SIG-M5 treated with dmso at 0.1 percent for 504 hours (cell line): Measurements from ENCODE around the gene TYSND1.
"Not testable (repeated sequence)": the region's sequence is repeated elsewhere in the genome, so short reads cannot be mapped to it uniquely, and the experiment has no call there.

Source experiments
- DNase-seq: peaks from one replicate; lab custom pipeline; 2025; ENCODE audit not compliant: unreplicated experiment; lab: John Stamatoyannopoulos, UW

The TYSND1 gene

DNA sequence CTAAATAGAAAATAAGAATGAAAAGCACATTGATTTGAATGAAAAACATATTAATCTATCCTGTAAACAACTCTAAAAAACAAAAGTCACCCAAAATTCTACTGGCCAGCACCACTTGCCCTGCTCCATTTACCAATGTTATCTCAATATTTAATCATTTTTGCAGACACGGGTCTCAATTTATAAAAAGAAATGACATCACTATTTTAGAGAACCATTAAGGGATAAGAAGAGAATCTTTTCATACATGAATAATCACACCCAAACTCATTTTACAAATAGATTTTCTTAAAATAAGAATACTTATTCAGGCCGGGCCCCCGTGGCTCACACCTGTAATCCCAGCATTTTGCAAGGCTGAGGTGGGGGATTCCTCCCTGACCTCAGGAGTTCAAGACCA lies 19.9 kb upstream of the TYSND1 start:
- no peak for DNase-seq

DNA sequence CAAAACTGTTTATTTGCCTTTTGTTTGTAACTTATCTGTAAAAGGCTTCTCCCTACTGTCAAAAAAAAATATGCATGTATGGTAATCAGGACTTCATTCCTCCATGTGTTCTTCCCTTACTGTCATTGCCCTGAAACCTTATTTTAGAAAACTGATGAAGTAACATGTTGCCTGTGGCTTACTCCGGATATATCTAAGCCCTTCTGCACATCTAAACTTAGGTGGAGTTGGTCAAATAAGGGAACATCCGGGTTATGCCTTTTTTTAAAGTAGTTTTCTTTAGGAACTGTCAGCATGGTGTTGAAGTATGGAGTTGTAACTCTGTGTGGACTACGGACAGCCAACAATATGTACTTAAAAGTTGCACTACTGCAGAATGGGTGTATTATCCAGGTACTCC lies 17.7 kb upstream of the TYSND1 start:
- DNase-seq, result peak; percentile 90

DNA sequence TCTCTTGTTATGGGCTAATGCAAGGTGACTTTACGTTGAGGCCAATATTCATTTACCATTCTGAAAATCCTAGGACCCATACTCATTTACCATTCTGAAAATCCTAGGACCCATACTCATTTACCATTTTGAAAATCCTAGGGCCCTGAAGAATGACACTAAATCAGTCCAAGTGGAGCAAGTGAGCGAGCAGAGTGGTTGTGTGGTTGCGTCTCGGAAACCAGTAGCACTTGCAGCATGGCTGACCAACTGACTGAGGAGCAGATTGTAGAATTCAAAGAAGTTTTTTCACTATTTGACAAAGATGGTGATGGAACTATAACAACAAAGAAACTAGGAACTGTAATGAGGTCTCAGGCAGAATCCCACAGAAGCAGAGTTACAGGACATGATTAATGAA lies 16.9 kb upstream of the TYSND1 start:
- DNase-seq, result no peak

DNA sequence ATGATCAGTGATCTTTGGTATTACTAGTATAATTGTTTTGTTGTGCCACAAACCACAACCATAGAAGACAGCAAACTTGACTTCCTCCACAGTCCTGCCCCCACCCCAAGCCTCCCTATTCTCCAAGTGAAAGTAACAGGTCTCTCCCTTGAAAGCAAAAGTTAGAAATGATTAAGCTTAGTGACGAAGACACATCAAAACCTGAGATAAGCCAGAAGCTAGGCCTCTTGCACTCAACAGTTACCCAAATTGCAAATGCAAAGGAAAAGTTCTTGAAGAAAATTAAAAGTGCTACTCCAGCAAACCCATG lies 16.3 kb upstream of the TYSND1 start:
- DNase-seq, result no peak

DNA sequence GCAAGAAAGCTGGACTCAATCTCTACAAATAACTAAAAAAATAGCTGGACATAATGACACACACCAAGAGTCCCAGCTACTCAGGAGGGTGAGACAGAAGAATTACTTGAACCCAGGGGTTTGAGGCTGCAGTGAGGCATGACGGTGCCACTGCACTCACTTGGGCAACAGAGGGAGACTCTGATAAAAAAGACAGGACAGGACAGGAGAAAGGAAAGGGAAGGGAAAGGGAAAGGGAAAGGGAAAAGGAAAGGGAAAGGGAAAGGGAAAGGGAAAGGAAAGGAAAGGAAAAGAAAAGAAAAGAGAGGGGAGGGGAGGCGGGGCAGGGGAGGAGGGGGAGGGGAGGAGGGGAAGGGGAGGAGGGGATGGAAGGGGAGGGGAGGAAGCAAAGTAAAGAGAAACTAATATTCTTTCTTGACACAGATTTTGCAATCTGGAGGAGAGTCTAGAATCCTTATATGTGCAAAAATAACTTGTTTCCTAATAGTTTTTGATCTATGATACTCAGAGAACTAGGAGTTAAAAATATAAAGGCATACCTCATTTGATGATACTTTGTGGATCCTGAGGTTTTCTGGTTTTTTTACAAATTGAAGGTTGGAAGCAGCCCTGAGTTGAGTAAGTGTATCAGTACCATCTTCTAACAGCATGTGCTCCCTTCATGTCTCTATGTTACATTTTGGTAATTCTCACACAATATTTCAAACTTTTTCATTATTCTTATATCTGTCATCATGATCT lies 15.8 kb upstream of the TYSND1 start:
- peak; percentile 49 for DNase-seq

DNA sequence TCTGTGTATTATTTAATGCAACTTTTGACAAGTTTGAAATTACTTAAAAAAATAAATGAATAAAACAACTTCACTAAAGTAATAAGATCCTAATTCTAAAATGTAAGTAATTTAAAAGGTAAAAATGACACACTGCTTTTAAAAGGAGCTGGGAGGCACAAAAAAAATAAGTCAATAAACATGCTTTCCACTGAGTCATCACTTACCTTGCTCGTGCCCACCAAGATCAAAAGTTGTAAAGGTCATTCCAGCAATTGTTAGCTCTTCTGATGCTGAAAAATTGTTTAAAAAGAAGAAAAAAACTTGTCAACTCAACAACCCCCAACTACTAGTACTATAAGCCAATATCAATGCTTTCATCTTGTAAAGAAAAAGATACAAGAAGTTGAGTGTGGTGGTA lies 14.3 kb upstream of the TYSND1 start:
- DNase-seq, result no peak

DNA sequence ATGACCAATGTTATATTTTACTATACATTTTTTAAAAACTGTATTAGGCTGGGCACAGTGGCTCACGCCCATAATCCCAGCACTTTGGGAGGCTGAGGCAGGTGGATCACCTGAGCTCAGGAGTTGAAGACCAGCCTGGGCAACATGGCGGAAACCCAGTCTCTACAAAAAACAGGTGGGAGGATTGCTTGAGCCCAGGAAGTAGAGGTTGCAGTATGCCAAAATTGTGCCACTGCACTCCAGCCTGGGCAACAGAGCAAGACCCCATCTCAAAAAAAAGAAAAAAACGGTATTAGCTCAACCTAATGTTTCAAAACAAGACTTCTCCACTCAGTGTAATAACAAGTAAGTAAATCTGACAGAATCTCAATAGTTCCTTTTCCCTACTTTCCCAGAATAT lies 12.9 kb upstream of the TYSND1 start:
- DNase-seq, result not testable (repeated sequence)

DNA sequence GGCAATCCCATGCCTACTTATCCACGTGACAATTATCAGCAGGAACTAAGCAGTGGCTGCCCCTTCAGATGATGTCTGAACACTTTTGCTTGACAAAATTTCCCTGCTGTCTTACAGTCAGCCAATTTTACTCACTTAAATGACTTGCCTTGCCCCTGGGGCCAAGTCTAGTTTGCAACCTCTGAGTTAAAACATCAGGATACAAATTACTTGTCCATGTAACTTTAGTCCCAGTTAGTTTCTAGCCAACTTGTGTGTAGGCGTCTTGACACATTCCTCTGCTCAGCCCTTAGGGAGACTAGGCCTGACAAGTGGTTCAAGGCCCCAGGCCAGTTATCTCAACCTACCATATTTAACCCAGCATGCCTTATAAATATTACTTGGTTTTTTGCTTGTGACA lies 11.6 kb upstream of the TYSND1 start:
- DNase-seq, result no peak

DNA sequence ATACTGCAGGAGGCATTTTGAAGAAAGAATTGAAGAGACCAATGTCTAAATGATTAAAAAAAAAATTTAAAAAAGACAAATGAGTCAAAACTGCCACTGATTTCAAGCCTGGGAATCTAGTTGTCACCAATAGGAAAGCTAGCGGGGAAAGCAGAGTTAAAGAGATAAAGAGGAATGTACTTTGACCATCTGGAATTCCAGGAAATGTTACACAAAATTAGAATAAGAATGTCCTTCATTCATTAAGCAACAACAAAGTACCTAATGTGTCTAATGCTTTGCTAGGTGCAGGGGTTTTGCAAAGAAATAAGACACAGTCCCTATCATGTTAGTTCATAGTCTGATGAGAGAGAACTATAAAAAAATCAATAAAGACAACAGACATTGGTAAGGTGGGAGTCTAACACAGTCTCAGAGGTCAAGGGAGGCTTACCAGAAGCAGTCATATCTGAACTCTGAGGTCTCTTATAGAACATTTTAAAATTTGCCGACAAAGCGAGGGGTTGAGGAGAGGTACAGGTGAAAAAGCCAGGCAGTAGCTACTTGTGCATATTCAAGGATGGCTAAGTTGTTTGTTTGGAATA lies 8.8 kb upstream of the TYSND1 start:
- DNase-seq, result no peak

DNA sequence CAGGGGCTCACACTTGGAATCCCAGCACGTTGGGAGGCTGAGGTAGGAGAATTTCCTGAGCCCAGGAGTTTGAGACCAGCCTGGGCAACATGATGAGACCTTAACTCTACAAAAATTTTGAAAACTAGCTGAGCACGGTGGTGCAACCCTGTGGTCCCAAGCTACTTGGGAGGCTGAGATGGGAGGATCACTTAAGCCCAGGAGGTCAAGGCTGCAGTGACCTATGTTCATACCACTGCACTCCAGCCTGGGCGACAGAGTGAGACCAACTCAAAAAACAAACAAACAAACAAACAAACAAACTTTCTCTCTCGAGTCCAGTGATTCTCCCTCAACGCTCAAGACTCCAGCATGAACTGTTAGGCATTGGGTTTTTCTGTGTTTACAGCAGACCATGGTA lies 2.0 kb upstream of the TYSND1 start:
- no peak for DNase-seq

DNA sequence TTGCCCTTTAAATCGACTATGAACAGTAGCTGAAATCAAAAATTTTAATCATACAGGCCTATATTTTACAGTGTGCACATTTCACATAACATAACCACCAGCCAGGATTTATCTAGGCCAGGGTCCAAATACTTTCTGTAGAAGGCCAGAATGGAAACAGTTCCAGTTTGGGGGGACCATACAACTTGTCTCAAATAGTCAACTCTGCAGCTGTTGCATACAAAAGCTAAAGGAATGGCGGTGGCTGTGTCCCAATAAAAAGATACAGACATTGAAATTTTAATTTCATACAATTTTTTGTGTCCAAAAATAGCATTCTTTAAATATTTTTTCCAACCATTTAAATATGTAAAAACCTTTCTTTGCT lies 742 bp upstream of the TYSND1 start:
- DNase-seq, result no peak

DNA sequence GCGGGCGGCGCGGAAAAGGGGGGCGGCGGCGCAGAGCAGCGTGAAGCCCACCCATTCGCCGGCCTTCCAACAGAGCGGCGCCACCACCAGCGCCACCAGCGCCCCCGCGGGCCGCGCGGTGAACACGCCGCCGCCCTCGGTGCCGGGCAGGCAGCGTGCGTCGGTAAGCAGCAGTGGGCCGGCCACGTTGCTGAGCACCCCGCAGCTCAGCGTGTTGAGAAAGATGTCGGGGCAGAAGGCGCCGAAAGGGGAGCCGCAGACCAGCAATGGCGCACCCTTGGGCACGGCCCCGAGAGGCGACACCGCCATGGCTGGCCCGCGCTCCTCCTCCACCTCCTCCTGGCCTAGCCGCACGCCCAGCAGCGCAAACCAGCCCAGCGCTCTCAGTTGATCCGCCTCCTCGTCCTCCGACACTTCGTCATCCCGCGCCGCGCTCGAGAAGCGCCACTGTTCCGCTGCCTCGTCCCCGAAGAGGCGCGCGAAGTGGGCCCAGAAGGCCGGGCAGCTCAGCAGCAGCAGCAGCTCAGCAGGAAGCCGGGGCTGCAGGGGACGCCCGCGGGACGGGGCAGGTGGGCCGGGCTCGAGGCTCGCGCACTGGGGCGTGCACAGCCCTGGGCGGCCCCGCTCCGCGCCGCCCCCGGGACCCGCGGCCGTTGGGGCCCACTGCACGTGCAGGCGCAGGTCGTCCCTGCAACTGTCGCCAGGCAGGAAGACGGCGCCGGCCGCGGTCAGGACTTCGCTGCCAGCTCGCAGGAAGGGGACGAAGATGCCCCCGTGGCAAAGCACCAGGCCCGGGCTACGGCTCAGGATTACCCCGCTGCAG lies 623 bp downstream of the TYSND1 start:
- peak; percentile 49 for DNase-seq

DNA sequence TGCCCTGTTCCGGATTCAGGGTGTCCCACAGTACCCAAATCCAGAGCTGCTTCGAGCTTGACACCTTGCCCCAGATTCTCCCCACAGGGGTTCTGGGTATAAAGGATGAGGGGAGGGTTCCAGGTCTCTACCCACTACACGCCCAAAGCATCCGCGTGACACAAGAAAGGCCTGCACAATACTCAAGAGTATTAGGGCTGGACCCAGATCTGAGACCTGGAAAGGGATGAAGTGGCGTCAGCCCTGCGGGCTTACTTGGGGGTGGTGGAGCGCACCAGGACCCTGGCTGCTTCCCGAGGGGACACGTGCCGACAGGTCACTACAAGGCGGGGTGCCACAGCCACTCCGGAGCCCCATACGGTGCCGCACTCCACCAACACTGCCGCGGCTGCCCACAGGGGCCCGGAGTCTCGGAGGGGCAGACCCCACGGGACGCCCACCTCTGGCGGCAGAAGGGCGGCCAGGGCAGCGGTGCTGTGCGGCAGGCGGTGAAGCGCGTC lies 1.3 kb downstream of the TYSND1 start:
- DNase-seq, result no peak

DNA sequence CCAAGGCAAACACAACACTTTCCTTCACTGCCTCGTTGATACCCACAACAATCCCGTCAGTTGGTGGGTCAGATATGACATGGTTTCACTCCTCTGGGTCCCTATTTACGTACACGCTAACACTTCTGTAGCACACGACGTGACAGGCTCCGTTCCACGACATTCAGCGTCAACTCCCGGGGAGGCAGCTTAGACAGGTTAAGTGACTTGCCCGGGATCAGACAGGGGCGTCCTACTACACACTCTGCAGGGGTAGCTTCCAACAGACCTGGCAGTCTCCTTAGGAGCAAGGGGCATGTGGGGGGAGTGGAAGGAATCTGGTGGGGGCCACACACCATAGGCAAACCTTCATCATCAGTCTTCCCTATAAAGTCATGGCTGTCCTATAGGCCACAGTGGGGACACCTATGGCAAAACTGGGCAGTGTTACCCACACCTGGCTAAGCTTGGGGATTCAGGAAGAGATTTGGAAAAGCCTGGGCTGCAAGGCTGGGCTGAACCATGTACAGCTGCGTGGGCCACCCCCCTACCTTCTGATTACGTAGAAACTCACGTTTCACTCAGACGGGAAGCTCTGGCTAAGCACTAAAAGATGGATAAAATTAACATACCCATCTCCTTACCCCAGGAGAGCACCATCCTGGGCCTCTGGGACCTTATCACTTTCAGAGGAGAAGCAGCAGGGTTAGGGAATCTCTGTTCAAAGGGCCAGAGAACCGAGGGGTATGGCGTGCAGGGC lies 2.0 kb downstream of the TYSND1 start:
- no peak for DNase-seq

DNA sequence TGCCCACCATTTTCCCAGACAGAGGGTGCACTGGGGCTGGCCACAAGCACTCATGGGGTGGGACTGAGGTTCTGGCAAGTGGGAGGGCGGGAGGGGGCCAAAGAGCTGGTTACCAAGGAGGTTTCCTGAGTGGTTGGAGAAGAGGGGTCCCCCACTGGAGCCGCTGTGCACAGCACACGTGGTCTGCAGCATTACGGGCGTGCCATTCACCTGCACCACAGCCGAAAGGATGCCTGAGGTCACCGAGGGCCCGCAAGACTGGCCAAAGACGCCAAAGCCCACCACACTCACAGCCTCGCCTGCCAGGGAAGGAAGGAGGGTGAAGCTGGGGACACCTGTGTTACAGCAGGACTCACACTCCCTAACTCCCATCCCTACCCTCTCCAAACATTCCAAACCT lies 3.9 kb downstream of the TYSND1 start:
- no peak for DNase-seq

DNA sequence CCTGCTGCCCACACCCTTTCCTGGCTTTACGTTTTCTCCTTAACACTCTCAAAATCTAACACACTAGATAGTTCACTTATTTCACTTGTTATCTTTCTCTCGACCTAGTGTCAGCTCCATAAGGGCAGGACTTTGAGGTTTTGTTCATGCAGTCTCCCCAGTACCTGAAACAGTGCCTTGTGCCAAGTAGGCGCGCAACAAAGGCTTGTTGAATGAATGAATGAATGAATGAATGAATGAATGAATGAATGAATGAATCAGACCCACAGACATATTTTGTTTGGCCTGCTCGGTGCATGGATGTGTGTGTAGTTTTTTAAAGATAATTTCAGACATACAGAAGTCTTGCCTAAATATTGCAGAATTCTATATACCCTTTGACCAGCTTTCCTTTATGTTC lies 6.2 kb downstream of the TYSND1 start:
- no peak for DNase-seq

DNA sequence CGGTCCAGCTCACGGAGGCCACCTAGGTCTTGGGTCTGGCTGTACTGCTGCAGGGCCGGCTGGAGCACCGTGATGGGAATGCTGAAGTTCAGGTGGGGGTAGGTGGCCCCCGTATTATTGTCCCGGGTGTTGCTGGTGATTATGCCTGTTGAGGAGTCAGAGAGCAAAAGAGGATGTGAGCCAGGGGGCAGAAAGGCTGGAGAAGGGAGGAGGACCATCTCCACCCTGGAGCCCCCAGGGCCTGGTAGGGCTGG lies 6.6 kb downstream of the TYSND1 start:
- no peak for DNase-seq

DNA sequence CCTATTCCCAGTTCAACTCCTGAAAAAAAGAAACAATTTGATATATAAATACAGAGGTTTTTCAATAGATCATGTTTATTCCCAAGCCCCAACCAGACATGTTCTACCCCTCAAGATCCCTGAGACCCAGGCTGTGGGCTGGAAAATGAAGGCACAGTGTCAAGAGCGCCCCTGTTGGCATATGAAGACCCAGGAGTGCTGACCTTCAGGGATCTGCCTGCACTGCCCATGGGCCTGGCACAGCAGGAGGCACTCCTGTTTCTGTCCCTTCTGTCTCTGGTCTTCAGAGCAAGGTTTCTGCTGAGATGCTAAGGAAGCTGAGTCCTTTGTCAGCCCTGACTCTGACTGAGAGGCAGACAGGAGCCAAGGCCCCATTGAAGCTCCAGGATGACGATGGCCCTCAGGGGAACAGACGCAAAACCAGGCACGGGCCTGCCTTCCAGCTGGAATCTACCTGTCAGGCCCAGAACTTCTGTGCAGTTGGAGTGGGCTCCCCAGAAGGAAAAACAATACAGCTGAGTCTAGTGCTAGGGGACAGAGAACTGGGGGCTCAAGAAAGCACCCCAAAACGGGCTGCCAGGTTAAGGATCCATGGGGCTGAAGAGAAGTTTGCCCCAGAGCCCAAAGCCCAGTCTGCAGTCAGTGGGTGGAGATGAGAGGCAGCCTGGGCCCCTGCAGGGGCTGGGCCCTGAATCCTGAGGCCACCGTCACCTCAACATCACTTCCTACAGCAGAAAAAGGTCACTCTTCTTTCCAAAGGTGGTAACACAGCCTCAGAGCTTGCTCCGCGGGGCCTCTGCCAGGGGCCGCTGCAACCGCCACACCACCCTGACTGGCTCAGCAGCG lies 7.1 kb downstream of the TYSND1 start:
- DNase-seq, result no peak

DNA sequence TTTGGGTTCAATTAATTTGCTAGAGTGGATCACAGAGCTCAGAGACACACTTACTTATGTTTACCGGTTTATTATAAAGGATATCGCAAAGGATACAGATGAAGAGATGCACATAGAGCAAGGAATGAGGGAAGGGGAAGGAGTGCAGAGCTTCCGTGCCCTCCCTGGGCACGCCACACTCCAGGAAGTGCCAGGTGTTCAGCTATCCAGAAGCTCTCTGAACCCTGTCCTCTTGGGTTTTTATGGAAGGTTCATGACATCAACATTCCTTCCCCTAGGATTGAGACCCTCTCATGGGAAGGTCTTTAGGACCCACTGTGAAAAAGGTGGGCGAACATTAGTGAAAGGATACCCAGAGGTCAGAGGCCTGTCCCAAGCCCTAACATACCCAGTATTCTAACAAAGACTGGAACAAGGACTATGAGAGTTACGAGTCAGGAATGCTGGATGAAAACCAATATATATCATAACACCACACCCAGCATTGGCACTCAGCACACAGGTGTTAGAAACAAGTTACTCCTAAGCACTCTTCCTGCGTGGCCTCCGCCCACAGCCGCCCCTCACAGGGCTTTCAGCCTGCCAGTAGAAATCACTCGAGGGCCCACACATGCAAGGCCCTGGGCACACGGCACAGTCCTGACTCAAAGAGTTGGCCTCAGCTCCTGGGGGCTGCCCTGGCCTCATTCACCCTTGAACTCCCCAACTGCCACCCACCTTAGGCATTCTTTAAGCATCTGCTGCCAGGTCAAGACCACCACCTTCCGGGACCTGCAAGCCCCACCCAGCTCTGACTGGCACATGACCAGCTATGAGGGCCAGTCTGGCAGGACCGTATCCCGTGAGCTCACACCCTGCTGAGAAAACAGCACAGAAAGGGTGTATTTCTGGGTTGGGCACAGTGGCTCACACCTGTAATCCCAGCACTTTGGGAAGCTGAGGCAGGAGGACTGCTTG lies 8.3 kb downstream of the TYSND1 start:
- DNase-seq, result no peak

DNA sequence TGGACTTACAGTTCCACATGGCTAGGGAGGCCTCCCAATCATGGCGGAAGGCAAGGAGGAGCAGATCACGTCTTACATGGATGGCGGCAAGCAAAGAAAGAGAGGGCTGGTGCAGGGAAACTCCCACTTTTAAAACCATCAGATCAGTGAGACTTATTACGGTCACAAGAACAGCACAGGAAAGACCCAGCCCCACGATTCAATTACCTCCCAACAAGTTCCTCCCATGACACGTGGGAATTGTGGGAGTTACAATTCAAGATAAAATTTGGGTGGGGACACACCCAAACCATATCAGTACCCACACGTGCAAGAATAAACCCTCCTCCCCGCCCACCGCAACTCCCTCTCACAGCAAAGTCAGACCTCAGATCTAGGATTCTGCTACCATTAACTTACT lies 9.4 kb downstream of the TYSND1 start:
- DNase-seq, result no peak
